Endometrial microvascular endothelial cells (primary cell): ENCODE measurements around the gene PRKN. TPM values are rescaled to one million over a fixed set of nuclear protein-coding genes. Genes with fewer than 3 reads are reported as not detected.

Experiments
- in situ Hi-C: cut with HindIII; loops from 2 replicates; pipeline ENCODE4 v1.10.0; 2017; ENCODE audit warnings: low sequenced_read_pairs, low pct_unique_long_range_greater_than_20kb; ENCODE audit errors: inconsistent ontology term
- total RNA-seq: library from RNA; depleted of rRNA; stranded (reverse); fragments of >200 nt; gene quantifications from one replicate; pipeline ENCODE4 v1.2.3, GENCODE V29; 2015; ENCODE audit errors: inconsistent ontology term

The PRKN gene
- total RNA-seq, 1 donor from 2014 or later = not detected

DNA sequence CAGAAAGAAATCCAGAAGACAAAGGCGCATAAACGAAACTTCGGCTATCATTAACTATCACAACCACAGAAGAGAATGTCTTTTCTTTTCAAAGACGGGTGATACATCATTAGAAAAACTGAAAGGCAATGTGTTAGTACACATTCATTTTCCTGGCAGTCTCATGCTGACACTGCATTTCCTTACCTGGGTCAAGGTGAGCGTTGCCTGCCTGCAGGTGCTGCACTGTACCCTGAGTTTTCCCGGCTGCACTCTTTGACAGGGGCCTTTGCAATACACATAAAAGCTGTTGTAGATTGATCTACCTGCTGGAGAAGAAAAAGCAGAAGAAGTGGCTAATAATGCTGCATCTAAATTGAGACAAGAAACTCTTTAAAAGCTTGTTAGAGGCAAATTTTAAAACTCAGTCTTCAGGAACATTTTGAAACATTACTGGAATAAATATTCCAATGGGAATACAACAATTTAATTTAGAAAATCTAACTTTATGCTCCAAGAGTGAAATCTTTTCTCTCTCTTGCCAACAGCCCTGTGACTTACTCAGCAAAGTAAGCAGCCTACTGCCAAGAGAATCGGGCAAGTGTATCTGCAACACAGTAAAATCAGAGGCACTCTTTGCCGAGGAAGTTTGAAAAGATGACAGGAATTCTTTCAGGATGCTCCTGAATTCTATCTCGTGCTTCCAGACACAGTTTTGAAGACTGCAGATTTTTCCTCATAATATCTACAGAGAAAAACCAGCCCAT, 526.4 kb downstream of the PRKN start:
- in situ Hi-C loops = no loop called here

DNA sequence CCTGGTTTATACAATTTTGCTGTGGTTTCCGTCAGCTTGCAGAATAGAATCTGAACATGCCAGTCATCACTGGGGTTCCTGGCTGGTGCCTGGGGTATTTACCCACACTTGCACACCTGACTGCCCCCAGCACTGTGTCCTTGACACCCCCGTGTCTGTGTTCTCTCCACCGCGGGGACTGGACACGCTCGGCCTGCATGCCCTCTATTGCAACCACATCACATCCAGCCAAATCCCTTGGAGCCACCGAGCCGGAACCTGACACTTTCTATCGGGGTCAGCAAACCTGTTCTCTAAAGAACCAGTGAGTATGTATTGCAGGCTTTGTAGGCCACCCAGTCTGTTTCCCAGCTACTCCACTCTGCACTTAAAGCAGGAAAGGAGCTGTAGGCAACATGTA, 527.5 kb downstream of the PRKN start:
- in situ Hi-C loops = no loop called here

DNA sequence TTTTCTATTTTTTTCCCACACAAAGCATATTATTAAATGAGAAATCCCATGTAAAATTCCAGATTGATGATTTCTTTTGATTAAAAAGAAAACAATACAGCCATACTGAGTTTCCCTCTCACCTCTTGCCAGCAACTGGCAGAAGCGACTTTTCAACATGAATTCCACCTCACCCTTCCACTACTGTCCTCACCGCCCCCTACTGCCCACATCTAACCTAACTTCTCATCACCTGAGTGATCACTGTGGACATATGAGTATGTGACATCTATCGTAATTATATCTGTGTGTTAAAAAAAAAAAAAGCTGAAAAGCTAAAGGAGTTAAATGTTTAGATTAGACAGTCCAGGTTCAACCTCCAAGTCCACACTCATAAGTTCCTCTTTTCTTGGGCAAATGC, 528.6 kb downstream of the PRKN start:
- in situ Hi-C loops = no loop called here

DNA sequence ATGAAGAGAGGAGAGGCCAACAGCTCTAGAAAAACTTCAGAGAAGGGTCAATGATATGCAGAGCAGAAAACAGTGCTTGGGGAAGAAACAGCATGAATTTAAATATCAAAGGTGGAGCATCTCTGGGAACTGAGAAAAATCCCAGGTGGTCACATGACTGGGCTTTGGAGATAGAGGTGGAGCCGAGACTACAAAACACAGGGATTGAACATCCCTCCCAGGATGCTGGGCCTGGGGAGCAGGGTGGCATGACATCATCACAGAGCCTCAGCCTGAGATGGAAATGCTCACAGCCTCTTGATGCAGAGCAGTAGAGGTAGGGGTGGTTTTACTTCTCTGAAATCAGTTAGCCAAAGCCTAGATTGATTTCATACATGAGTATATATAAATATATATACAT, 529.5 kb downstream of the PRKN start:
- in situ Hi-C loops = no loop called here

DNA sequence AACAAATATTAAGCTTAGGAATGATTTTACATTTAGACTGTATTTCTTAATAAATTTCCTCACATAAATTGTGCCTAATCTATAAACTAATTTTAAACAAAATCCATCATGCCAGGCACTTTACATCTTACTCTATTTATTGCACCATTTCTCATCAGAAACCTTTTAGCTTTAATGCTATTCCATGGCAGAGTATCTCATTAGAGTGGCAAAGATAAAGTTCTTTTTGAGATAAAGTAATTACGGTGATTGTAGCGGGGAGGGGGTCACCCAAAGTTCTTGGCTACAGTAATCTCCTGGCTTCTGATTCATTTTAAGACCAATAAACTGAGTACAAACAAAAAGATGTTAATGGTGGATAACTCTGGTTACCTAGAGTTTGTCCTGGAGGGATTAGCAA, 532.1 kb downstream of the PRKN start:
- in situ Hi-C loops = no loop called here

DNA sequence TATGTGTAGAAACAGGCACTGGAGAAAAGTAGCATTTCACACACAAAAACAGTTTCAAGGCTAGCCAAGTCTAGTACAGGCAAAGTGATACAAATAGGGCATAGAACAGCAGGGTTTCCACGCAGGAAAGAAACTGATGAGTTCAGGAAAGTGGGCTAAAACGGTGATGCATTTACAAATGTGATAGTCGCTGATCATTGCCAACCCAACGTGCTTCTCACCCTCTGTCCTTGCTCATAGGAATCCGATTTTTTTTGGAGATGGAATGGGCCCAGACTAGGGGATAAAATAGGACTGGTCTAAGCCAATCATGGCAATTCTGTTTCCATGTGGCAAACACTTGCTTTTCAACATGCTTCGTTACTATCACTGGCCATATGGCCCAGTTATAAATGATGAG, 536.6 kb downstream of the PRKN start:
- in situ Hi-C loops = no loop called here

DNA sequence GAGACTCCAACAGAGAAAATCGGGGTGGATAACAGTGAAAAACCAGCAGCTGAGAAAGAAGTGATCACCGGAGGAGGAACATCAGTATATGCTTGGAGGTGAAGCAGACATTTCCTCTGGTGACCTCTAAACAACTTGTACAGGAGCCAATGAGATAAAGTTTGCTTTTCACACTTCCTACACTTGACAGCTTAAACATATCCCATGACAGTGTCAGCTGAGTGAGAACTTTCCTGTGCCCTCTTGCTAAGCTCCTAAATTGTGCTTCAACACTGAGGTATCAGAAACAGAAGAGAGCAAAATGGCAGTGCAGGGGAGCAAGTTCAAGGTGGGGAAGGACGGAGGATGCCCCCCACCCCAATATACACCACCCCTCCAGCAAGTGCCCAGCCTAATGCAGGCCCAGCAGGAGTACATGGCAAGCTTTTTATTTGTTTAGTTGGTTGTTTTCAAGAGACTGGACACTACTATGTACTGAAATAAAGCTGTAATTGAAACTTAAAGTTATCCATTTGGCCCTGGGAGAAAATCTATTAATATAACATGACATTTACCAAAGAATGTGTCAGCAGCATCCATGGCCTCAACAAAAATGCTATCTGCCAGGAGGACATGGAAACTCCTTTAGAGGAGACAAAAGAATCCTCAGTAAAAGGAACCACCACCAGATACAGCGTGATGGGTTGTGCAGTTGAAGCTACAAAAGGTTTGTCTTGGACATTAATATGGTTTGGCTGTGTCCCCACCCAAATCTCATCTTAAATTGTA, 540.2 kb downstream of the PRKN start:
- in situ Hi-C loops = no loop called here

DNA sequence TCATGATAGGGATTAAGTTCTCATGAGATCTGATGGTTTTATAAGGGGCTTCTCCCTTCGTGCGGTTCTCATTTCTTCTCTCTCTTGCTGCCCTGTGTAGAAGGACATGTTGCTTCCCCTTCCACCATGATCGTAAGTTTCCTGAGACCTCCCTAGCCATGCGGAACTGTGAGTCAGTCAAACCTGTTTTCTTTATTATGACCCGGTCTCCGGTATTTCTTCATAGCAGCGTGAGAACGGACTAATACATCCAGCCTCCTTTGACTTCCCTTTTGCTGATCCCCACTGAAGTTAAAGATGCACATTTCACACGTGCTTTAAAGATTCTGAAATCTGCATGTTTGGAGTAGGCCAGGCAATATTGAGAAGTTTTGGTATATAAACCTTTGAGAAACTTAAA, 543.1 kb downstream of the PRKN start:
- in situ Hi-C loops = no loop called here

DNA sequence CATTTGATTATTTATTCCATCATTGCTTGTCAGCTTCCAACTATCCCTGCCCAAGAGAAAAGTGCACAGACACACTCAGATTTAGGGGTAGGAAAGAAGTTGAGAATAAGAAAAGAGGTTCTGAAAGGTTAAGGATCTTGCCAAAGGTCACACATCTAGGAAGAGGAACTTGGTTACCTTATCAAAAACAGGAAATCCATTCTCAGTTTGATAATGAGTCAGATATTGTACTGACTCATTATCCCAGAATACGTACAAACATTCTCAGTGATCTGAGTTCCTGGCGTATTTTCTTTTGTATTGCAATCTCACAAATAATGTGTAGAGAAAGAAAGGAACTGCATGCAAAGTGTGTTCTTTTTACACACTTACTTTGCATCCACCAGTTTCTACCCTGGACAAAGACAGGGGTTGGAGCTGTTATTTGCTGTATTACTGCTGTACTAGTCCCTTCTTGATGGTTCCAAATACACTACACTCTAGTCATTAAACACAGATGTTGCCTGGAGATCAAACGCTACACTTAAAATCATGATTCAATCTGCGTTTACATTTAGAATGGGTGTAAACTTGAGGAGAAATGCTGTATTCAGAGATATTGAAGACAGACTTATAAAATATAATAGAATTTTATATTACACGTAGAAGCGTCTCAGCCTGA, 545.7 kb downstream of the PRKN start:
- in situ Hi-C loops = no loop called here

DNA sequence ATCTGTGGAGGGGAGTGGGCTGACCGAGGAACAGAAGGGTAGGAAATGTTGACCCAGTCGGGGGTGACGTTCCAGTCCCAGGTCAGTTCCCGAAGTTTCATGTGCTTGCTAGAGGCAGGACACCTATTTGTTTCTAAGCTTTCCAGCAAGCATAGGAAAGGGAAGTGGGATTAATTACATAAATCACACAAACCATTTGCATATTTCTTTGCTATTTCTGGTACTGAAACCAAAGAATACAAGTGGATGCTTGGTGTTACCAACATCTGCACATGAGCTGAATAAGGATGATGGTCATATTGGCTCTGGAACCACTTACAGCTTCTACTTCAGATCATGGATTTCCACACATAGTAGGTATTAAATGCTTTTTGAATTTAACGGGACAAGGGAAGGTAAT, 546.5 kb downstream of the PRKN start:
- in situ Hi-C loops = no loop called here

DNA sequence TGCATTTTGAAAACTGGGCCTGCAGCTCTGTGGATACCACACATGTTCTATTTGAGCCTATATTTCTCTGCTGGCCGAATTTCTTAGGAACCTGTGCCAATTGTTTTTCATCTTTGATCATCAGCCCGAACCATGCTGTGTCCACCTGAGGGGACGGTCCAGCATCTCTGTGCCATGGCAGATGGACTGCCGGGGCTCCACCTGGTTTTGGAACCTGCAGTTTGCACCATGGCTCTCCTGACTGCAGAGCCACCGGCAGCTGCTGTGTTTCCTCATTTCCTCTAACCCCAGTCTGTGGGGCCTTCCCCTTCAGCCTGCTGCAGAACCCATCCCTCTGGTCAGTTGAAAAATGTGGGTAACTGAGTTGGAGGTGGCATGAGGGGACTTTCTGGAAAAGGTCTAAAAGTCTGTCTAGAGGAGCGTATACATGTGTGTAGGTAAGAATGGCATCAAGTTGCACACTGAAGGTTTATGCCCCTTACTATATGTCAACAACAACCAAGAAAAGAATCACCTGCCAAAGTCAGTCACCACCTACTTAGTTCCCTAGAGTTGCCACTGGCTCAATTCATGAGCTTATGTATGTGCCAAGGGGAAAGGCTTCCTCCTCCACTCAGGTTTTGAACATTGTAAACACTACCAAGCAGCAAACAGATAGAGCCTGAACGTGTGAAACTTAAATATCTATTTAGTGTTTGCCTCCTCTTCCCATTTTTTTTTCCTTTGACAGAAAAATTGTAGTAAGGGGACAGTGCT, 548.2 kb downstream of the PRKN start:
- in situ Hi-C loops = no loop called here

DNA sequence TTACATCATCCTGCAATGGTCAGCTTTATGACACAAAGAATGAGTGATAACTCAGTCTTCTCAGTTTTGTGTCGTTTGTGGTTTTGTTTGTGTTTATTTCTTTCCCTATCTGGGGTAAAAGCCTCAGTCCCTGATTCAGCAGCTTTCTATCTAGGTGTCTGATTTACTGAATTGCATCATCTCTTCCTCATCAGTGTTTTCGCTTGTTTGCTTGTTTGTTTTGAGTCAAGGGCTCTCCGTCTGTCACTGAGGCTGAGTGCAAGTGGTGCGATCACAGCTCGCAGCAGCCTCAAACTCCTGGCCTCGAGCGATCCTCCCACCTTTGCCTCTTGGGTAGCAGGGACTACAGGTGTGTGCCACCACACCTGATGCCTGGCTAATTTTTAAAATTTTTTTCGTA, 548.9 kb downstream of the PRKN start:
- in situ Hi-C loops = no loop called here

DNA sequence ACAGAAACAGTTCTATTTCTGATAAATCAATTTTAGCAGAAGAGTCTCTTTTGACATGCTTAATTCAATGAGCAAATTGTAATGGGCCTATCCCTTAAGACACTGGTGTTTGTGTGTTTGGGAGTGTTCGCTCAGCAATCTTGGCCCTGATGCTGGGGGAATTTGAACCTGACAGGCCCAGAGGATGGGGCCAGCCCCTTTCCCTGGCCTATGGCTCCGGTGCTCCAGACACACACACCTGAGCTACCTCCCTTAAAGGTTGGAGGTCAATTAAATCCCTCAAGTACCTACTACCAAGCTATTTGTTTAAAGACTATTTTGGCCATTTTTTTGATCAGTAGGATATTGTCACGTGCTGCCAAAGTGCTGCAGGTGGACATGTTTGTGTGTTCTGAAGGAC, 549.3 kb downstream of the PRKN start:
- in situ Hi-C loops = no loop called here

DNA sequence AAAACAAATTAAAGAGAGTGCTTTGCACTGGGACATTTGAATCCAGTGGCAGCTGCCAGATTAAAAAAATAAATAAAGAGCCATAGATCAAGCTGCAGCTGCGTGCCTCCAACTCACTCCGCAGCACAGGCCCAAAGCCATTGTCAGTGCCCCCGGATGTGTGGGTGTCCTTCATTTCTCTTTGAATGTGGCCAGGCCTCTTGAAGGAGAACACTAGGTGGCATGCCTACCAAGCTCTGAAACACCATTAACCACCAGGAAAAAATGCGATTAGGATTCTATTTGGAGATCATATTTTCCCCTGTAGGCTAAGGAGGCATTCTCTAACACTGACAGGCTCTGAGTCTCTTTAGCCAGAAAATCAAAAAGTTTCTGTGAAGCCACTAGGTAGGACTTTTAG, 549.8 kb downstream of the PRKN start:
- in situ Hi-C loops = no loop called here

DNA sequence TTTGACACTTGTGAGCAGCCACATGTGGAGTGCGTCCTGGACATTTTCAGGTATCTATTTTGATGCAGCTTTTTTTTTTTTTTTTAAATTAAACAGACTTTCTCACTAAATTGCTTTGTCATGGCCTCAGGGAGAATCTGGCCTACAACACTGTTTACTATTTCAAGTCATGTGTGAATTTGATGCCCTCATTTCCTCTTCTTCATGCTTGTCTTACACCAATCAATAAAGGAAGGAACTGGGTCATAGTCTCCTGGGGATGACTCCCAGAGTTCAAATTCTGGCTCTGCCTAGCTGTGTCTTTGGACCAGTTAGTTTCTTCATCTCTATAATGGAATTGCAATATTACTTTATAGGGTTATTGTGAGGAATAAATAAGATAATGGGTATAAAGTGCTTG, 554.1 kb downstream of the PRKN start:
- in situ Hi-C loops = no loop called here

DNA sequence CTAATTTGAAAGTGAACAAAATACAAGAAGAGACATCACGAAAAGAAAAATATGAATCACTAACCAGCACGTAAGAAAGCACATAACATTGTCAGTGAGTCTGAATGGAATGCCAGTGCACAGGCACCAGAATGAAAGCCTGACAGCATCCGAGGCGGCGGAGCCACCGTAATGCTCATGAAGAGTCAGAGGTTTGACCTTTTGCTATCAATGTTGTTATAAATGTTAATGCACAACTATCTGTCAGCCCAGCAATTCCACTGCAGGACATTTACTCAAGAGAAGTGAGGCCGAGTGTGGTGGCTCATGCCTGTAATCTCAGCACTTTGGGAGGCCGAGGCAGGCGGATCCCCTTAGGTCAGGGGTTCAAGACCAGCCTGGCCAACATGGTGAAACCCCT, 562.1 kb downstream of the PRKN start:
- in situ Hi-C loops = no loop called here

DNA sequence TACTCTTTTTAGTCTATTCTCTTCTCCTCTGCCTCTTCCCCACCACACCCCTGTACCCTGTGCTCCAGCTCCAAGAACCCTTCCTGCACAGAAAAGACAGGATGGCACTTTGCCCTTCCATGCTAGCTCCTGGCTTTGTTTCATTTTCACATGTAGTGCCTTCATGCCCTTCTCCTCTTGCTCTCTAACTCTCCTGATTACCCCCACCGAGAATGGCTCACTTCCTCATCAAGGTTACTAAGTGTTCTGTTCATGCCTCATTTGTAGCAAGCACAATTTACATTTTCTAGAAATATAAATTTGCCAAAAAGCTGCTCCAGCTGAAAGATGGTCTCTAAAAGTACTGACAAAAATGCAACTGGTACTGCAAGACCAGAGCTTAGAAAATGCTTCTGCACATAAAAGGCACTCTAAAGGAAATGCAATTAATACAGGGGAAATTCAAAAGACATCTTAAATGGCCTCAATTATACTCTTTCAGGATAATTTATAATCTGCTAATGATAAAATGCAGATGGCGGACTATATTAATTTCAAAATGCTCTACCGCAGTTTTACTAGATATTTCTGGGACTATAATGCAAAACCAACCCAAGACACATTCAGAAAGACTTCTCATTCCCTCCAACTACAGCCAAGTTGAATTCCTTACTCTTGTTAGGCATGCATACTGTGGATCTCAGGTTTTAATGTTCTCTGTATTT, 570.2 kb downstream of the PRKN start:
- in situ Hi-C loops = no loop called here

DNA sequence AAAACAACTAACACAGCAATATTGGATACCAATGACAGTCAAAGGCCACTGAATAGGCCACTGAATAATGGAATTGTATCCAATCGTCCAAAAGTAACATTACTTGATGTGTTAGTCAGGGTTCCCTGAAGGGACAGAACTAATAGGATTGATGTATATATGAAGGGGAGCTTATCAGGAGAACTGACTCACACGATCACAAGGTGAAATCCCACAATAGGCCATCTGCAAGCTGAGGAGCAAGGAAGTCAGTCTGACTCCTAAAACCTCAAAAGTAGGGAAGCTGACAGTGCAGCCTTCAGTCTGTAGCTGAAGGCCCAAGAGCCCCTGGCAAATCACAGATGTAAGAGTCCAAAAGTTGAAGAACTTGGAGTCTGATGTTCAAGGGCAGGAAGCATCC, 571.4 kb downstream of the PRKN start:
- in situ Hi-C loops = no loop called here

DNA sequence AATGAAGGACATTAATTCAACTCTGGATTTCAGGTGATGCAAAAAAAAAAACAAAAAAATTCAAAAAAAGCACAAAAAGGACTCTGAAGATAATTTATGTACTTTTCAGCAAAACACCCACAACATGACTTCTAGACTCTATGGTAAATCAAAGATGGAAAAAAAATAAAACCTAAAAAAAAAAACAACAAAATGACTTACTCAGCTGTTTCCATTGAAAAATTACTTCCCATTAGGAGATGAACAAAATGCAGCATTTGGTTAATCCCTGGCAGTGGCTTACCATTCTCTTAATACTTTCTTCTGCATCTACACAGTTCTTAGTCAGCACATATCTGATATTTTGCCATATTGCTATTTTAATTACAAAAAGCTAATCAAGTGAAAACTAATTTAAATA, 572.6 kb downstream of the PRKN start:
- in situ Hi-C loops = no loop called here
